ENCODE measurements around the gene B3GALNT2. TPM values are rescaled to one million over a fixed set of nuclear protein-coding genes. Genes with fewer than 3 reads are reported as not detected.

Gene B3GALNT2
- total RNA-seq, 6 donors from 2014 or later, result 11.0 to 27.3 (median 22.1) TPM

GRCh38 chr1:235423214-235423652 is 81.0 kb downstream of the B3GALNT2 start:
- WGBS, 2 donors, result 52 to 58% methylated on average over 12 of the region's 12 CpGs
- TF ChIP-seq CTCF (IDR thresholded peaks at IDR 0.05) (no peak), POLR2A (IDR thresholded peaks at IDR 0.05) (no peak), POLR2AphosphoS5 (IDR thresholded peaks at IDR 0.05) (no peak)
- Histone ChIP-seq H3K27ac (no peak overlapping the region), H3K9me3 (no peaks in the 10 kb centered on the region), H3K4me1 (no peaks in the 10 kb centered on the region), H3K36me3 (peaks cover 0 to 3% (median 3%) of the 10 kb centered on the region in 4 donors), H3K4me3 (no peak overlapping the region), H3K27me3 (no peaks in the 10 kb centered on the region)
- DNase-seq, result no peak
- ATAC-seq (ENCODE audit: low FRiP score in 2 of 2), result no peak

GRCh38 chr1:235421751-235422150 is 82.5 kb downstream of the B3GALNT2 start:
- WGBS, 2 donors, result 43 to 71% methylated on average over 3 of the region's 3 CpGs
- Histone ChIP-seq H3K27ac (no peak overlapping the region), H3K4me3 (no peak overlapping the region), H3K27me3 (no peaks in the 10 kb centered on the region), H3K4me1 (peaks cover 0 to 6% (median 0%) of the 10 kb centered on the region in 4 donors), H3K36me3 (peaks cover 0 to 8% (median 5%) of the 10 kb centered on the region in 4 donors), H3K9me3 (no peaks in the 10 kb centered on the region)
- TF ChIP-seq POLR2A (IDR thresholded peaks at IDR 0.05) (no peak), POLR2AphosphoS5 (IDR thresholded peaks at IDR 0.05) (no peak), EP300 (IDR thresholded peaks at IDR 0.05) (no peak), CTCF (IDR thresholded peaks at IDR 0.05) (no peak)
- DNase-seq (no peak), ATAC-seq (ENCODE audit: low FRiP score in 2 of 2) (no peak)

- Histone ChIP-seq H3K4me1 (peaks cover 0 to 7% (median 0%) of the 10 kb centered on the region in 4 donors), H3K9me3 (no peaks in the 10 kb centered on the region), H3K4me3 (no peak overlapping the region), H3K36me3 (peaks cover 0 to 17% (median 7%) of the 10 kb centered on the region in 4 donors), H3K27ac (no peak overlapping the region), H3K27me3 (no peaks in the 10 kb centered on the region)
- WGBS, 2 donors, result 35 to 39% methylated on average over 8 of the region's 8 CpGs
- peak; percentile 85 to 90 for ATAC-seq (ENCODE audit: low FRiP score in 2 of 2)
- peak in 1 of 2 donors; percentile 30 for DNase-seq
- TF ChIP-seq CTCF (IDR thresholded peaks at IDR 0.05) (peak; percentile 66 to 84 (median 78)), EP300 (IDR thresholded peaks at IDR 0.05) (no peak)
Observed at GRCh38 chr1:235417086-235417697, 87.1 kb downstream of the B3GALNT2 start.

GRCh38 chr1:235416662-235417049 is 87.6 kb downstream of the B3GALNT2 start:
- H3K9me3 ChIP-seq, result no peaks in the 10 kb centered on the region
- H3K27ac ChIP-seq, result no peak overlapping the region
- WGBS, 2 donors, result 71 to 82% methylated on average over 1 of the region's 1 CpG
- DNase-seq (no peak), ATAC-seq (ENCODE audit: low FRiP score in 2 of 2) (no peak)
- no peaks in the 10 kb centered on the region for H3K27me3 ChIP-seq
- H3K4me1 ChIP-seq, result peaks cover 0 to 7% (median 0%) of the 10 kb centered on the region in 4 donors
- H3K36me3 ChIP-seq, result peaks cover 0 to 17% (median 7%) of the 10 kb centered on the region in 4 donors
- H3K4me3 ChIP-seq, result no peak overlapping the region
- TF ChIP-seq POLR2AphosphoS5 (IDR thresholded peaks at IDR 0.05) (no peak), POLR2A (IDR thresholded peaks at IDR 0.05) (no peak), EP300 (IDR thresholded peaks at IDR 0.05) (no peak), CTCF (IDR thresholded peaks at IDR 0.05) (no peak)

Measured in upper lobe of left lung (tissue), 6 donors.